DMS53 treated with DMSO at 0.1 percent for 48 hours (cell line): ENCODE results near the gene INSRR.

ENCODE experiments used
- DNase-seq: peaks from one replicate; lab custom pipeline; 2025; ENCODE audit not compliant: unreplicated experiment; lab: John Stamatoyannopoulos, UW

Gene INSRR

GRCh38 chr1:156834322-156834721 lies 24.6 kb downstream of the INSRR start:
- DNase-seq, result no peak

GRCh38 chr1:156833603-156834002 lies 25.3 kb downstream of the INSRR start:
- DNase-seq, result no peak

- DNase-seq, result no peak
These were observed 26.5 kb downstream of the INSRR start for GRCh38 chr1:156832434-156832833.

- no peak for DNase-seq
These were observed 30.4 kb downstream of the INSRR start for GRCh38 chr1:156828400-156829124.

- no peak for DNase-seq
These were observed 32.3 kb downstream of the INSRR start for GRCh38 chr1:156826630-156827029.

GRCh38 chr1:156823210-156823790 lies 35.6 kb downstream of the INSRR start:
- no peak for DNase-seq

GRCh38 chr1:156822680-156823079 lies 36.2 kb downstream of the INSRR start:
- DNase-seq, result no peak

- DNase-seq, result no peak
These were observed 37.1 kb downstream of the INSRR start for GRCh38 chr1:156821801-156822200.

GRCh38 chr1:156816561-156817328 lies 42.2 kb downstream of the INSRR start, which contains the start of gene SH2D2A:
Gene SH2D2A, minus strand, starts transcription at chr1:156816848. Its CDS starts 140 bp downstream, at chr1:156816708.
- DNase-seq, result no peak

- no peak for DNase-seq
These were observed 42.9 kb downstream of the INSRR start for GRCh38 chr1:156815961-156816422.

GRCh38 chr1:156815307-156815826 lies 43.5 kb downstream of the INSRR start:
- DNase-seq, result no peak

GRCh38 chr1:156814571-156815260 lies 44.2 kb downstream of the INSRR start:
- DNase-seq, result no peak

GRCh38 chr1:156813750-156814570 lies 45.0 kb downstream of the INSRR start:
- DNase-seq, result peak; percentile 52

GRCh38 chr1:156813298-156813697 lies 45.6 kb downstream of the INSRR start:
- DNase-seq, result no peak

- no peak for DNase-seq
These were observed 46.5 kb downstream of the INSRR start for GRCh38 chr1:156812293-156812990.

- no peak for DNase-seq
These were observed 47.7 kb downstream of the INSRR start for GRCh38 chr1:156811168-156811567.

- no peak for DNase-seq
These were observed 49.1 kb downstream of the INSRR start for GRCh38 chr1:156809711-156810366.

- no peak for DNase-seq
These were observed 49.6 kb downstream of the INSRR start for GRCh38 chr1:156809281-156809680.
